ENCODE measurements around the gene XIAP. TPM values are rescaled to one million over a fixed set of nuclear protein-coding genes. Genes with fewer than 3 reads are reported as not detected.

XIAP gene
- total and polyA plus RNA-seq, 3 donors from 2014 or later = 16.5 to 30.2 (median 26.5) TPM

DNA sequence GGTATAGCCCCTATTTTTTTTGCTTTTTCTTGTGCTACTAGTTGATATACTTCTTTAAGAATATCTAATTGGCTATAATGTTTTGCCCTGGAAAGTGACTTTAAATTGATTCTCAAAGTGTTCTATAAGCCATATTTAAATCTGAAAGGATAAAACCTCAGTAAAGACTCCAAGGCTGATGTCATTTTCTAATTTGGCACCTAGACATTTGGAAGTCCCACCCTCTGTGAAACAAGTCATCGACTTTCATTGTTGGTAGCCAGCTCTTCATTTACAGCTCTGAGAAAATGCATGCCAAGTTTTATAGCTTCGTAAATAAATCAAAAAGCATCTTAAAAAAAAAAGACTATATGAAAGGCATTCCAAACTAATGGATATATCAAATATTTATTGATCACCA lies 83.6 kb downstream of the XIAP start:
- intact Hi-C loops (cut with DNase I; ENCODE audit: low total_unique reads) = no loop called here
- H3K27me3 ChIP-seq = no peaks in the 10 kb centered on the region
- no peak overlapping the region for H3K27ac ChIP-seq
- H3K36me3 ChIP-seq (ENCODE audit: low read depth, missing control alignments) = no peaks in the 10 kb centered on the region
- 63 to 65% methylated on average over 2 of the region's 2 CpGs for WGBS, 2 donors
- no peak for DNase-seq
- no peak overlapping the region for H3K4me3 ChIP-seq
- no peak for TF ChIP-seq POLR2A (IDR thresholded peaks at IDR 0.05)
- no peak for TF ChIP-seq CTCF (IDR thresholded peaks at IDR 0.05)
- H3K4me1 ChIP-seq = no peaks in the 10 kb centered on the region
- H3K9me3 ChIP-seq = no peaks in the 10 kb centered on the region

DNA sequence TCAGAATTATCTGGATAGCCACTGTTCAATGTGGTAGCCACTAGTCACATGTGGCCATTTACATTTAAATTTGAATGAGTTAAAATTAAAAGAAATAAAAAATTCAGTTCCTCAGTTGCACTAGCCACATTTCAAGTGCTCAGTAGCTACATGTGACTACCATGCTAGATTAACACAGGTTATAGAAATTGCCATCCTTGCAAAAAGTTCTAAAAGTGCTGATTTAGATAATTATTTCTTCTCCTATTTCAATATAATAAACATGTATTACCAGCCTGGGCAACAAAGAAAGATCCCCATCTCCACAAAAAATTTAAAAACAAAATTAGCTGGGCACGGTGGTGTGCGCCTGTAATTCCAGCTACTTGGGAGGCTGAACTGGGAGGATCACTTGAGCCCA lies 90.0 kb downstream of the XIAP start:
- TF ChIP-seq CTCF (IDR thresholded peaks at IDR 0.05) (no peak), POLR2A (IDR thresholded peaks at IDR 0.05) (no peak)
- Histone ChIP-seq H3K4me1 (no peaks in the 10 kb centered on the region), H3K27me3 (no peaks in the 10 kb centered on the region), H3K36me3 (ENCODE audit: low read depth, missing control alignments) (no peaks in the 10 kb centered on the region), H3K27ac (no peak overlapping the region), H3K4me3 (no peak overlapping the region), H3K9me3 (no peaks in the 10 kb centered on the region)
- 97 to 100% methylated on average over 2 of the region's 2 CpGs for WGBS, 2 donors
- intact Hi-C loops (cut with DNase I; ENCODE audit: low total_unique reads) = no loop called here
- no peak for DNase-seq

- intact Hi-C loops (cut with DNase I; ENCODE audit: low total_unique reads) = no loop called here
- peak overlapping the region; percentile 85 to 92 for H3K27ac ChIP-seq
- no peaks in the 10 kb centered on the region for H3K27me3 ChIP-seq
- 1% methylated on average over 25 to 34 of the region's 35 CpGs for WGBS, 2 donors
- DNase-seq = peak; percentile 58
- TF ChIP-seq POLR2A (IDR thresholded peaks at IDR 0.05) = no peak
- TF ChIP-seq CTCF (IDR thresholded peaks at IDR 0.05) = no peak
- H3K9me3 ChIP-seq = no peaks in the 10 kb centered on the region
- H3K4me3 ChIP-seq = peak overlapping the region; percentile 52 to 78
- H3K36me3 ChIP-seq (ENCODE audit: low read depth, missing control alignments) = no peaks in the 10 kb centered on the region
- no peaks in the 10 kb centered on the region for H3K4me1 ChIP-seq
Measured at GRCh38 chrX:123959281-123960063, 99.6 kb downstream of the XIAP start.

DNA sequence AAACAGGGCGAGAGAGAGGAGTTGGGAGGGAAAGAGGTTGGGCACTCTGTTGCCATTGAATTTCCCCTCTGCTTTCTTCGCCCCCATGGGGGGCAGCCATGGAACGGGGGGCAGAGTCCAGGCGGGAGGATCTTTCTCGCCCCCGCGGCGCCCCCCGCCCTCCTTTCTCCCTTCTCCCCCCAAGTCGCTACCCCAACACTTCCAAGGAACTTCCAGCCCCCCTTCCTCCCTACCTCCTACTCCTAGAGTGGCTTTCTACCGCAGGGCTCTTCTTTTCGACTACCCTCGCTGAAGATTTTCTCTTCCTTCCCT lies 101.1 kb downstream of the XIAP start:
- Histone ChIP-seq H3K4me3 (peak overlapping the region; percentile 65 to 78), H3K27me3 (no peaks in the 10 kb centered on the region), H3K27ac (peak overlapping the region; percentile 96 to 97), H3K36me3 (ENCODE audit: low read depth, missing control alignments) (no peaks in the 10 kb centered on the region), H3K9me3 (no peaks in the 10 kb centered on the region), H3K4me1 (no peaks in the 10 kb centered on the region)
- DNase-seq = no peak
- 0 to 2% methylated on average over 6 to 9 of the region's 13 CpGs for WGBS, 2 donors
- intact Hi-C loops (cut with DNase I; ENCODE audit: low total_unique reads) = no loop called here
- TF ChIP-seq POLR2A (IDR thresholded peaks at IDR 0.05) = no peak
- TF ChIP-seq CTCF (IDR thresholded peaks at IDR 0.05) = no peak

Data from testis (tissue), 3 donors.